ENCODE measurements around the gene CRLF3. TPM values are rescaled to one million over a fixed set of nuclear protein-coding genes. Genes with fewer than 3 reads are reported as not detected.
"Not testable (repeated sequence)": the region's sequence is repeated elsewhere in the genome, so short reads cannot be mapped to it uniquely, and the experiment has no call there.

The CRLF3 gene
- total RNA-seq, 1 donor from 2014 or later, result 46.4 TPM

GRCh38 chr17:30824002-30824355 is 513 bp downstream of the CRLF3 start:
- Mint-ChIP-seq H3K4me1 (peaks cover 37% of the 10 kb centered on the region), H3K36me3 (ENCODE audit: low read depth) (peaks cover 12% of the 10 kb centered on the region), H3K27me3 (no peaks in the 10 kb centered on the region), H3K9me3 (no peaks in the 10 kb centered on the region), H3K27ac (peak overlapping the region; percentile 95), H3K4me3 (peak overlapping the region; percentile 94)
- intact Hi-C loops (cut with micrococcal nuclease), result loop anchor here (1.0 to 10.0 kb wide), 7 partner anchors 9 to 709 kb away; partner anchors contain the start of genes EVI2B and NSRP1
- peak; percentile 78 for DNase-seq

- H3K4me1 Mint-ChIP-seq, result peaks cover 42% of the 10 kb centered on the region
- intact Hi-C loops (cut with micrococcal nuclease), result loop anchor here (5.0 to 10.0 kb wide), 4 partner anchors 41 to 709 kb away; partner anchors contain the start of genes EVI2B and NSRP1
- H3K9me3 Mint-ChIP-seq, result no peaks in the 10 kb centered on the region
- H3K4me3 Mint-ChIP-seq, result peak overlapping the region; percentile 94
- DNase-seq, result no peak
- H3K27me3 Mint-ChIP-seq, result no peaks in the 10 kb centered on the region
- H3K27ac Mint-ChIP-seq, result peak overlapping the region; percentile 95
- peaks cover 18% of the 10 kb centered on the region for H3K36me3 Mint-ChIP-seq (ENCODE audit: low read depth)
These were observed 1.1 kb downstream of the CRLF3 start for GRCh38 chr17:30823421-30823820.

GRCh38 chr17:30822919-30823318 is 1.6 kb downstream of the CRLF3 start:
- Mint-ChIP-seq H3K27ac (peak overlapping the region; percentile 88), H3K4me3 (peak overlapping the region; percentile 94), H3K36me3 (ENCODE audit: low read depth) (peaks cover 20% of the 10 kb centered on the region), H3K4me1 (peaks cover 42% of the 10 kb centered on the region)
- not testable (repeated sequence) for H3K27me3 Mint-ChIP-seq, H3K9me3 Mint-ChIP-seq
- DNase-seq, result peak; percentile 74
- intact Hi-C loops (cut with micrococcal nuclease), result loop anchor here (5.0 to 10.0 kb wide), 4 partner anchors 41 to 708 kb away; partner anchors contain the start of genes EVI2B and NSRP1

- intact Hi-C loops (cut with micrococcal nuclease), result loop anchor here (5.0 to 10.0 kb wide), 4 partner anchors 40 to 707 kb away; partner anchors contain the start of genes EVI2B and NSRP1
- Mint-ChIP-seq H3K36me3 (ENCODE audit: low read depth) (peaks cover 22% of the 10 kb centered on the region), H3K4me3 (peak overlapping the region; percentile 94), H3K4me1 (peaks cover 43% of the 10 kb centered on the region), H3K27ac (peak overlapping the region; percentile 88), H3K27me3 (no peaks in the 10 kb centered on the region), H3K9me3 (no peaks in the 10 kb centered on the region)
- no peak for DNase-seq
These were observed 2.4 kb downstream of the CRLF3 start for GRCh38 chr17:30821871-30822723.

GRCh38 chr17:30819971-30820705 is 4.4 kb downstream of the CRLF3 start:
- Mint-ChIP-seq H3K9me3 (no peaks in the 10 kb centered on the region), H3K36me3 (ENCODE audit: low read depth) (peaks cover 28% of the 10 kb centered on the region), H3K27me3 (no peaks in the 10 kb centered on the region), H3K4me3 (peak overlapping the region; percentile 94), H3K27ac (peak overlapping the region; percentile 88), H3K4me1 (peaks cover 44% of the 10 kb centered on the region)
- no peak for DNase-seq
- intact Hi-C loops (cut with micrococcal nuclease), result loop anchor here (5.0 to 10.0 kb wide), 4 partner anchors 38 to 705 kb away; partner anchors contain the start of genes EVI2B and NSRP1

- Mint-ChIP-seq H3K9me3 (no peaks in the 10 kb centered on the region), H3K27me3 (no peaks in the 10 kb centered on the region), H3K27ac (no peak overlapping the region), H3K4me3 (no peak overlapping the region), H3K36me3 (ENCODE audit: low read depth) (peaks cover 24% of the 10 kb centered on the region), H3K4me1 (peaks cover 42% of the 10 kb centered on the region)
- no peak for DNase-seq
- intact Hi-C loops (cut with micrococcal nuclease), result no loop called here
These were observed 8.3 kb downstream of the CRLF3 start for GRCh38 chr17:30816165-30816564.

- DNase-seq; H3K4me3 Mint-ChIP-seq; H3K27me3 Mint-ChIP-seq; H3K9me3 Mint-ChIP-seq; intact Hi-C loops (cut with micrococcal nuclease); H3K27ac Mint-ChIP-seq: not testable (repeated sequence)
- Mint-ChIP-seq H3K4me1 (peaks cover 41% of the 10 kb centered on the region), H3K36me3 (ENCODE audit: low read depth) (peaks cover 22% of the 10 kb centered on the region)
These were observed 9.6 kb downstream of the CRLF3 start for GRCh38 chr17:30814860-30815259.

GRCh38 chr17:30814236-30814635 is 10.3 kb downstream of the CRLF3 start:
- DNase-seq; H3K27ac Mint-ChIP-seq; H3K4me3 Mint-ChIP-seq; H3K27me3 Mint-ChIP-seq; intact Hi-C loops (cut with micrococcal nuclease); H3K9me3 Mint-ChIP-seq: not testable (repeated sequence)
- peaks cover 28% of the 10 kb centered on the region for H3K36me3 Mint-ChIP-seq (ENCODE audit: low read depth)
- peaks cover 42% of the 10 kb centered on the region for H3K4me1 Mint-ChIP-seq

GRCh38 chr17:30812218-30813177 is 12.0 kb downstream of the CRLF3 start:
- H3K27me3 Mint-ChIP-seq, result no peaks in the 10 kb centered on the region
- peaks cover 16% of the 10 kb centered on the region for H3K36me3 Mint-ChIP-seq (ENCODE audit: low read depth)
- intact Hi-C loops (cut with micrococcal nuclease), result no loop called here
- H3K27ac Mint-ChIP-seq, result peak overlapping the region; percentile 87
- H3K4me1 Mint-ChIP-seq, result peaks cover 44% of the 10 kb centered on the region
- no peak for DNase-seq
- H3K4me3 Mint-ChIP-seq, result peak overlapping the region; percentile 39
- H3K9me3 Mint-ChIP-seq, result no peaks in the 10 kb centered on the region

GRCh38 chr17:30809867-30810266 is 14.6 kb downstream of the CRLF3 start:
- Mint-ChIP-seq H3K4me1 (peaks cover 52% of the 10 kb centered on the region), H3K4me3 (peak overlapping the region; percentile 87), H3K27ac (peak overlapping the region; percentile 87), H3K27me3 (no peaks in the 10 kb centered on the region), H3K36me3 (ENCODE audit: low read depth) (peaks cover 10% of the 10 kb centered on the region), H3K9me3 (no peaks in the 10 kb centered on the region)
- DNase-seq, result peak; percentile 67
- intact Hi-C loops (cut with micrococcal nuclease), result loop anchor here (1.0 kb wide), 2 partner anchors 14 kb away; partner anchors contain the start of gene CRLF3

GRCh38 chr17:30808785-30809286 is 15.7 kb downstream of the CRLF3 start:
- Mint-ChIP-seq H3K27me3 (no peaks in the 10 kb centered on the region), H3K9me3 (no peaks in the 10 kb centered on the region), H3K36me3 (ENCODE audit: low read depth) (peaks cover 18% of the 10 kb centered on the region), H3K4me1 (peaks cover 54% of the 10 kb centered on the region), H3K4me3 (peak overlapping the region; percentile 87), H3K27ac (peak overlapping the region; percentile 87)
- DNase-seq, result peak; percentile 87
- intact Hi-C loops (cut with micrococcal nuclease), result loop anchor here (1.0 kb wide), 2 partner anchors 13 to 15 kb away; partner anchors contain the start of gene CRLF3

- no peak for DNase-seq
- intact Hi-C loops (cut with micrococcal nuclease), result no loop called here
- Mint-ChIP-seq H3K27me3 (no peaks in the 10 kb centered on the region), H3K36me3 (ENCODE audit: low read depth) (peaks cover 26% of the 10 kb centered on the region), H3K9me3 (peaks cover 3% of the 10 kb centered on the region), H3K27ac (peak overlapping the region; percentile 87), H3K4me1 (peaks cover 47% of the 10 kb centered on the region), H3K4me3 (peak overlapping the region; percentile 87)
These were observed 16.6 kb downstream of the CRLF3 start for GRCh38 chr17:30807896-30808295.
